ENCODE results near the gene TUBA8.

The TUBA8 gene

GRCh38 chr22:18145676-18146388, 35.2 kb downstream of the TUBA8 start:
- no peak overlapping the region for H3K4me3 ChIP-seq (ENCODE audit: low read depth in 1 of 2, low read length in 2 of 2)
- no peak overlapping the region for H3K27ac ChIP-seq (ENCODE audit: low read length)
- no peaks in the 10 kb centered on the region for H3K79me2 ChIP-seq (ENCODE audit: insufficient read depth, low read length)
- no peaks in the 10 kb centered on the region for H3K36me3 ChIP-seq (ENCODE audit: insufficient read depth, low read length)
- H3K4me1 ChIP-seq (ENCODE audit: insufficient read depth, low read length): peaks cover 22% of the 10 kb centered on the region
- no peak overlapping the region for H2AFZ ChIP-seq (ENCODE audit: low read depth, low read length)
- H4K20me1 ChIP-seq (ENCODE audit: insufficient read depth, low read length): no peaks in the 10 kb centered on the region
- H3K9me3 ChIP-seq (ENCODE audit: insufficient read depth, low read length, severe bottlenecking): no peaks in the 10 kb centered on the region
- ATAC-seq (ENCODE audit: insufficient read depth, low read depth) (no peak), DNase-seq (no peak)
- no peaks in the 10 kb centered on the region for H3K27me3 ChIP-seq (ENCODE audit: insufficient read depth, low read length, poor library complexity)
- TF ChIP-seq CTCF (IDR thresholded peaks at IDR 0.05; ENCODE audit: borderline replicate concordance, extremely low read depth, low read length, poor library complexity, severe bottlenecking) (no peak), EZH2 (IDR thresholded peaks at IDR 0.05; ENCODE audit: borderline replicate concordance, low read depth, low read length, severe bottlenecking) (no peak)
- H3K4me2 ChIP-seq (ENCODE audit: insufficient read depth, low read length): no peak overlapping the region
- H3K9ac ChIP-seq (ENCODE audit: low read depth, low read length): no peak overlapping the region

GRCh38 chr22:18146389-18146753, 35.8 kb downstream of the TUBA8 start:
- Histone ChIP-seq H3K9me3 (ENCODE audit: insufficient read depth, low read length, severe bottlenecking) (no peaks in the 10 kb centered on the region), H3K36me3 (ENCODE audit: insufficient read depth, low read length) (no peaks in the 10 kb centered on the region), H3K9ac (ENCODE audit: low read depth, low read length) (no peak overlapping the region), H3K27me3 (ENCODE audit: insufficient read depth, low read length, poor library complexity) (no peaks in the 10 kb centered on the region), H3K4me2 (ENCODE audit: insufficient read depth, low read length) (no peak overlapping the region), H3K79me2 (ENCODE audit: insufficient read depth, low read length) (no peaks in the 10 kb centered on the region), H4K20me1 (ENCODE audit: insufficient read depth, low read length) (no peaks in the 10 kb centered on the region), H3K4me3 (ENCODE audit: low read depth in 1 of 2, low read length in 2 of 2) (no peak overlapping the region), H3K27ac (ENCODE audit: low read length) (no peak overlapping the region), H3K4me1 (ENCODE audit: insufficient read depth, low read length) (peaks cover 28% of the 10 kb centered on the region), H2AFZ (ENCODE audit: low read depth, low read length) (no peak overlapping the region)
- TF ChIP-seq EZH2 (IDR thresholded peaks at IDR 0.05; ENCODE audit: borderline replicate concordance, low read depth, low read length, severe bottlenecking): no peak
- no peak for TF ChIP-seq CTCF (IDR thresholded peaks at IDR 0.05; ENCODE audit: borderline replicate concordance, extremely low read depth, low read length, poor library complexity, severe bottlenecking)
- ATAC-seq (ENCODE audit: insufficient read depth, low read depth): no peak
- no peak for DNase-seq

- no peak for DNase-seq
- TF ChIP-seq EZH2 (IDR thresholded peaks at IDR 0.05; ENCODE audit: borderline replicate concordance, low read depth, low read length, severe bottlenecking) (no peak), CTCF (IDR thresholded peaks at IDR 0.05; ENCODE audit: borderline replicate concordance, extremely low read depth, low read length, poor library complexity, severe bottlenecking) (no peak)
These were observed 37.2 kb downstream of the TUBA8 start for GRCh38 chr22:18147791-18148190.

More at GRCh38 chr22:18147791-18148190, 37.2 kb downstream of the TUBA8 start:
- Histone ChIP-seq H3K27ac (ENCODE audit: low read length) (no peak overlapping the region), H4K20me1 (ENCODE audit: insufficient read depth, low read length) (no peaks in the 10 kb centered on the region), H3K4me2 (ENCODE audit: insufficient read depth, low read length) (no peak overlapping the region), H3K9me3 (ENCODE audit: insufficient read depth, low read length, severe bottlenecking) (no peaks in the 10 kb centered on the region), H3K9ac (ENCODE audit: low read depth, low read length) (no peak overlapping the region), H2AFZ (ENCODE audit: low read depth, low read length) (no peak overlapping the region), H3K36me3 (ENCODE audit: insufficient read depth, low read length) (no peaks in the 10 kb centered on the region), H3K27me3 (ENCODE audit: insufficient read depth, low read length, poor library complexity) (no peaks in the 10 kb centered on the region), H3K79me2 (ENCODE audit: insufficient read depth, low read length) (no peaks in the 10 kb centered on the region), H3K4me1 (ENCODE audit: insufficient read depth, low read length) (peaks cover 38% of the 10 kb centered on the region), H3K4me3 (ENCODE audit: low read depth in 1 of 2, low read length in 2 of 2) (no peak overlapping the region)
- ATAC-seq (ENCODE audit: insufficient read depth, low read depth): no peak

All from DND-41 (cell line).